GM12878 (cell line): ENCODE results near the gene PCDHGA1. TPM values are rescaled to one million over a fixed set of nuclear protein-coding genes. Genes with fewer than 3 reads are reported as not detected.

Source experiments
- ATF2 ChIP-seq: IDR thresholded peaks from 2 replicates; pipeline ENCODE4 v1.6.1; 2012; ENCODE audit warnings: low read length, inconsistent platforms
- BHLHE40 ChIP-seq, 2 experiments: fragments of 450-650 bp in 1 of 2; IDR thresholded peaks; 2 replicates each; pipeline ENCODE4 v1.6.1; 2011 to 2017; ENCODE audit warnings: low read depth in 2 of 2, borderline replicate concordance in 1 of 2, improper control_type of control experiment in 1 of 2, low read length in 1 of 2, mild to moderate bottlenecking in 1 of 2
- BMI1 ChIP-seq: fragments of 450-650 bp; IDR thresholded peaks from 2 replicates; pipeline ENCODE4 v1.6.1; 2016; ENCODE audit warnings: mild to moderate bottlenecking, moderate library complexity, borderline replicate concordance
- CBX5 ChIP-seq: sonication (generic); IDR thresholded peaks from 2 replicates; pipeline ENCODE4 v1.6.1; 2016; ENCODE audit warnings: low read depth, moderate library complexity, mild to moderate bottlenecking, inconsistent platforms
- CHD2 ChIP-seq: IDR thresholded peaks from 2 replicates; pipeline ENCODE4 v1.6.1; 2011; ENCODE audit warnings: low read depth, low read length, improper control_type of control experiment, borderline replicate concordance
- E4F1 ChIP-seq: fragments of 450-650 bp; IDR thresholded peaks from 2 replicates; pipeline ENCODE4 v1.6.1; 2018; ENCODE audit warnings: borderline replicate concordance, mild to moderate bottlenecking; ENCODE audit not compliant: partially characterized antibody
- EED ChIP-seq: sonication (generic); IDR thresholded peaks from 2 replicates; pipeline ENCODE4 v1.6.1; 2016; ENCODE audit warnings: antibody characterized with exemption, low read depth
- ELK1 ChIP-seq: IDR thresholded peaks from 2 replicates; pipeline ENCODE4 v1.6.1; 2012; ENCODE audit warnings: low read depth, low read length, improper control_type of control experiment
- EZH2 ChIP-seq: IDR thresholded peaks from 2 replicates; pipeline ENCODE4 v1.6.1; 2012; ENCODE audit warnings: low read depth, mild to moderate bottlenecking, control low read depth, inconsistent platforms, low read length, borderline replicate concordance; ENCODE audit not compliant: control insufficient read depth
- HDGF ChIP-seq: fragments of 450-650 bp; IDR thresholded peaks from 2 replicates; pipeline ENCODE4 v1.6.1; 2016; ENCODE audit warnings: antibody characterized with exemption
- IKZF1 ChIP-seq: fragments of 450-650 bp; conservative IDR thresholded peaks from 2 replicates; pipeline ENCODE4 v1.6.1; 2017; ENCODE audit warnings: antibody characterized with exemption, mild to moderate bottlenecking
- NR2F1 ChIP-seq: fragments of 450-650 bp; conservative IDR thresholded peaks from 2 replicates; pipeline ENCODE4 v1.6.1; 2017; ENCODE audit warnings: mild to moderate bottlenecking
- PBX3 ChIP-seq: IDR thresholded peaks from 2 replicates; pipeline ENCODE4 v1.6.1; 2011; ENCODE audit warnings: mild to moderate bottlenecking, low read depth, low read length, moderate library complexity; ENCODE audit not compliant: insufficient replicate concordance
- RB1 ChIP-seq: fragments of 450-650 bp; formaldehyde crosslinking; IDR thresholded peaks from 2 replicates; pipeline ENCODE4 v1.6.1; 2017; ENCODE audit warnings: mild to moderate bottlenecking, borderline replicate concordance
- RBBP5 ChIP-seq: fragments of 200-600 bp; sonication (generic); conservative IDR thresholded peaks from 2 replicates; pipeline ENCODE4 v1.6.1; 2016
- SMARCA5 ChIP-seq: fragments of 450-650 bp; IDR thresholded peaks from 2 replicates; pipeline ENCODE4 v1.6.1; 2017; ENCODE audit warnings: mild to moderate bottlenecking
- ZBTB40 ChIP-seq: fragments of 450-650 bp; IDR thresholded peaks from 2 replicates; pipeline ENCODE4 v1.6.1; 2016; ENCODE audit warnings: mild to moderate bottlenecking, moderate library complexity, borderline replicate concordance
- polyA plus RNA-seq, 11 experiments: library from polyadenylated mRNA; depleted of rRNA in 4 of 11; unstranded in 6 of 11; stranded (reverse) in 5 of 11; fragments of >200 nt; fragmentation: Nextera tagmentation in 4 of 11; fragmentation: Illumina TruSeq in 1 of 11; extraction: Ambion mirVana in 4 of 11; extraction: Trizol in 1 of 11; gene quantifications; 1 replicate in 1 of 11; 2 replicates in 10 of 11; pipeline versions ENCODE4 v1.2.1 to v1.2.3, GENCODE V29; 2011 to 2016; ENCODE audit warnings: inconsistent platforms in 2 of 11, missing spikeins in 2 of 11, low read depth in 1 of 11
- total RNA-seq, 4 experiments: library from RNA; depleted of rRNA in 3 of 4; stranded (reverse); fragments of >200 nt in 3 of 4; fragmentation: Illumina TruSeq in 1 of 4; extraction: Trizol in 1 of 4; gene quantifications; 2 replicates each; pipeline versions ENCODE4 v1.2.1 to v1.2.3, GENCODE V29; 2013 to 2021

The PCDHGA1 gene
- total and polyA plus RNA-seq, 10 of the 15 experiments (the other 5 are each of a cell fraction or from before 2014, with no cell fraction given) = 0.02 to 0.51 (median 0.19) TPM; not detected in 3

- no peak for TF ChIP-seq ZBTB40
- no peak for TF ChIP-seq ATF2
- TF ChIP-seq CBX5 = peak; percentile 46; the same call in 1 of the 2 replicates
- no peak for TF ChIP-seq ELK1
- 0 out of 2 replicates have a peak, but pooled peaks have one; percentile 55 for TF ChIP-seq HDGF
- TF ChIP-seq SMARCA5 = peak; percentile 91
- peak; percentile 89 for TF ChIP-seq EED
- peak; percentile 87 for TF ChIP-seq IKZF1
- no peak for TF ChIP-seq EZH2
- no peak for TF ChIP-seq RBBP5
- no peak for TF ChIP-seq PBX3
- peak; percentile 74 for TF ChIP-seq NR2F1
- TF ChIP-seq CHD2 = peak; percentile 23; the same call in 1 of the 2 replicates
- TF ChIP-seq RB1 = peak; percentile 63; the same call in 1 of the 2 replicates
- peak; percentile 46 to 64; a peak in 3 of 4 replicates for TF ChIP-seq BHLHE40 (IDR thresholded peaks at IDR 0.05; ENCODE audit: borderline replicate concordance in 1 of 2, low read depth in 2 of 2, low read length in 1 of 2)
- no peak for TF ChIP-seq E4F1
- TF ChIP-seq BMI1 = 0 out of 2 replicates have a peak, but pooled peaks have one; percentile 62
Observed at GRCh38 chr5:141524604-141525597, 194.6 kb downstream of the PCDHGA1 start (continued).
